BE2C (cell line): ENCODE measurements around the gene HACL1.

Experiments
- DNase-seq: peaks from one replicate; pipeline ENCODE4 v3.0.0-alpha.2; 2020
- H3K27me3 ChIP-seq: fragments of 250-450 bp; sonication (Bioruptor Pico); 2 replicates; pipeline ENCODE4 v1.5.1; 2020; ENCODE audit warnings: mild to moderate bottlenecking
- H3K36me3 ChIP-seq: fragments of 250-450 bp; sonication (Bioruptor Pico); 2 replicates; pipeline ENCODE4 v1.5.1; 2020; ENCODE audit warnings: mild to moderate bottlenecking
- H3K4me1 ChIP-seq: fragments of 250-450 bp; sonication (Bioruptor Pico); 2 replicates; pipeline ENCODE4 v1.5.1; 2020
- H3K4me3 ChIP-seq: 2 replicates; pipeline ENCODE4 v1.5.1; 2011; ENCODE audit warnings: low read depth, low read length
- H3K9me3 ChIP-seq: fragments of 250-450 bp; sonication (Bioruptor Pico); 2 replicates; pipeline ENCODE4 v1.5.1; 2020
- CTCF ChIP-seq: IDR thresholded peaks from 2 replicates; pipeline ENCODE4 v1.5.1; 2012; ENCODE audit warnings: mild to moderate bottlenecking, low read depth, low read length

HACL1 gene

GRCh38 chr3:15556512-15556911 lies 44.9 kb downstream of the HACL1 start:
- TF ChIP-seq CTCF, result no peak
- no peaks in the 10 kb centered on the region for H3K9me3 ChIP-seq
- no peak overlapping the region for H3K4me3 ChIP-seq
- DNase-seq, result no peak
- no peaks in the 10 kb centered on the region for H3K27me3 ChIP-seq
- H3K4me1 ChIP-seq, result no peaks in the 10 kb centered on the region
- no peaks in the 10 kb centered on the region for H3K36me3 ChIP-seq

DNA sequence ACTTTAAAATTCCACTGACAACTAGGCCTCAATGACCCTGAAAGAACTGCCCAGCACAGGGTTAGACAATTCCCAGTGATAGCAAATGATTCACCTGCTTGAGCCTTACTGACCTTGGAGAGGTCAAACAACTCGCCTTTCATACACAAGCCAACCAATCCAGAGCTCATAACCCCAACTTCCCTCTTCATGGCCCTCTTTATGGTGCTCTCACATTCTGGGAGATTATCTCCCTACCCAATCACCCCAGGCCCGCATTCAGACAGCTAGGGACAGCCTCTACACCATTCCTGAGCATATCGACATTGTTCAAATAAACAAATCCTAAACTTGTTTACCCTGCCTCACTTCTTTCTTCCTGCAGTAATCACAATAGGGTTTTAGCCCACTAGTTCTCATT lies 47.6 kb downstream of the HACL1 start:
- no peaks in the 10 kb centered on the region for H3K36me3 ChIP-seq
- no peak for DNase-seq
- H3K4me3 ChIP-seq, result no peak overlapping the region
- no peaks in the 10 kb centered on the region for H3K27me3 ChIP-seq
- no peak for TF ChIP-seq CTCF
- no peaks in the 10 kb centered on the region for H3K9me3 ChIP-seq
- no peaks in the 10 kb centered on the region for H3K4me1 ChIP-seq

DNA sequence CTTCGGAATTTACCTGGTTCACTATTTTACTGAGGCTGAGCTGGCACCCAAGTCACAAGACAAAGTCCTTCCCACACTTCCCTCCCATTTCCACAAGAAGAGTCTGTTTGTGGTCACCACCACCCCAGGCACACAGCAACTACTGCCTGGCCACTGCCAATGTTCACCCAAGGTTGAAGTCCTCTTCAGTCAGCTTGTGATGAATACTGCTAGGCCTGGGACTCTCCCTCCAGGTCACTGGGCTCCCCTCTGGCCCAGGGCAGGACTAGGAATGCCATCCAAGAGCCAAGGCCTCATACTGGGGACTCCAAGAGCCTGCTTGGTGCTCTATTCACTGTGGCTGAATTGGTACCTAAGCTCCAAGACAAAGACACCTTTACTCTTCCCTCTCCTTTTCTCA lies 49.5 kb downstream of the HACL1 start:
- no peak for DNase-seq
- no peaks in the 10 kb centered on the region for H3K36me3 ChIP-seq
- TF ChIP-seq CTCF, result no peak

GRCh38 chr3:15549846-15550245 lies 51.5 kb downstream of the HACL1 start:
- Histone ChIP-seq H3K36me3 (no peaks in the 10 kb centered on the region), H3K4me3 (no peak overlapping the region), H3K4me1 (no peaks in the 10 kb centered on the region), H3K27me3 (no peaks in the 10 kb centered on the region), H3K9me3 (no peaks in the 10 kb centered on the region)
- no peak for DNase-seq
- no peak for TF ChIP-seq CTCF

More for the DNA sequence above, 49.5 kb downstream of the HACL1 start:
- H3K9me3 ChIP-seq, result no peaks in the 10 kb centered on the region
- H3K4me1 ChIP-seq, result no peaks in the 10 kb centered on the region
- no peak overlapping the region for H3K4me3 ChIP-seq
- H3K27me3 ChIP-seq, result no peaks in the 10 kb centered on the region

DNA sequence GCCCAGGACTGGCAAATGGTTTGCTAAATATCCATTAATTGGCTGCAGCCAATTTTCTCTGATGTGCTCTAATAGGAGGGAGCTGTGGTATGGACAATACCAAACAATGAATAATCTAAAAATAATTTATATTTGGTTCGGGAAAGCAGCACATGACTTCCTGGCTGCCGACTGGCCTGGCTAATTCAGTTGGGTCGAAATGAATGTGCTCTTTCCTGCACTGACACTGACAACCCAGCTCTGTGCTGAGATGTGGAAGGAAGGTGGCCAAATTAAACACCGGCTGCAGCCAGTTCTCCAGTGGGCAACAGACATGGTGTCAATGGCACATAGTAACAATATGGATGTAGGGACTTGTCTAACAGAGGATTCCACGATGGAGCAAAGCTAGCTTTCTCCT lies 58.8 kb downstream of the HACL1 start:
- Histone ChIP-seq H3K4me1 (no peaks in the 10 kb centered on the region), H3K27me3 (no peaks in the 10 kb centered on the region), H3K9me3 (no peaks in the 10 kb centered on the region), H3K36me3 (no peaks in the 10 kb centered on the region), H3K4me3 (no peak overlapping the region)
- DNase-seq, result no peak
- no peak for TF ChIP-seq CTCF

DNA sequence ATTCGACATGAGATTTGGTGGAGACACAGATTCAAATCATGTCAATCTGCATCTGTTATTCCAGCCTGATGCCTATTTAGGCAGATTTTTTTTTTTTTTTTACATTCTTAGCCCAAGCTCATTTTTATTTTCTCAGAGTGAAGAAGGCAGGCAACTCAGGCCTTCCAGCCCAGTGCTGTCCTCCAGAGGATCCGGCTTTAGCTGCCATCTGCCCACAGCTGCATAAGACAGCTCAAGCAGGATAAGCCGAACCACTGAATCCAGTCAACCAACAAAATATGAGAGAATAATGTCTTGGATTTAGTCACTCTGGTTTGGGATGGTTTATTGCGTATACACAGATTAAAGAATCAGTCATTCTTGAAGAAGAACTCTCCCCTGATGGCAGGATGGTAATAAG lies 60.0 kb downstream of the HACL1 start:
- TF ChIP-seq CTCF, result no peak
- Histone ChIP-seq H3K36me3 (no peaks in the 10 kb centered on the region), H3K4me1 (no peaks in the 10 kb centered on the region), H3K9me3 (no peaks in the 10 kb centered on the region), H3K27me3 (no peaks in the 10 kb centered on the region), H3K4me3 (no peak overlapping the region)
- DNase-seq, result no peak
